Memory B cell (primary cell): ENCODE results near the gene LCK.

Experiments used
- ATAC-seq: fragments of 150-1000 bp; cut with Tn5 transposase; 2 replicates; pipeline ENCODE4 v1.10.0; 2021; ENCODE audit warnings: low read depth, mild to moderate bottlenecking, moderate library complexity
- DNase-seq, 2 donors: peaks; one replicate each; pipeline ENCODE4 v3.0.0; 2022; ENCODE audit warnings: low spot score in 2 of 2
- H3K27ac Mint-ChIP-seq: one replicate; pipeline ENCODE4 v1.8.0; 2022; ENCODE audit warnings: mild to moderate bottlenecking, moderate library complexity, mixed read lengths
- H3K27me3 Mint-ChIP-seq: one replicate; pipeline ENCODE4 v1.8.0; 2022; ENCODE audit warnings: mixed read lengths
- H3K36me3 Mint-ChIP-seq: one replicate; pipeline ENCODE4 v1.8.0; 2022; ENCODE audit warnings: mild to moderate bottlenecking, mixed read lengths
- H3K4me1 Mint-ChIP-seq: one replicate; pipeline ENCODE4 v1.8.0; 2022; ENCODE audit warnings: mixed read lengths
- H3K4me3 Mint-ChIP-seq: one replicate; pipeline ENCODE4 v1.8.0; 2022; ENCODE audit warnings: mild to moderate bottlenecking, moderate library complexity, mixed read lengths
- H3K9me3 Mint-ChIP-seq: one replicate; pipeline ENCODE4 v1.8.0; 2022; ENCODE audit warnings: mixed read lengths

Gene LCK

DNA sequence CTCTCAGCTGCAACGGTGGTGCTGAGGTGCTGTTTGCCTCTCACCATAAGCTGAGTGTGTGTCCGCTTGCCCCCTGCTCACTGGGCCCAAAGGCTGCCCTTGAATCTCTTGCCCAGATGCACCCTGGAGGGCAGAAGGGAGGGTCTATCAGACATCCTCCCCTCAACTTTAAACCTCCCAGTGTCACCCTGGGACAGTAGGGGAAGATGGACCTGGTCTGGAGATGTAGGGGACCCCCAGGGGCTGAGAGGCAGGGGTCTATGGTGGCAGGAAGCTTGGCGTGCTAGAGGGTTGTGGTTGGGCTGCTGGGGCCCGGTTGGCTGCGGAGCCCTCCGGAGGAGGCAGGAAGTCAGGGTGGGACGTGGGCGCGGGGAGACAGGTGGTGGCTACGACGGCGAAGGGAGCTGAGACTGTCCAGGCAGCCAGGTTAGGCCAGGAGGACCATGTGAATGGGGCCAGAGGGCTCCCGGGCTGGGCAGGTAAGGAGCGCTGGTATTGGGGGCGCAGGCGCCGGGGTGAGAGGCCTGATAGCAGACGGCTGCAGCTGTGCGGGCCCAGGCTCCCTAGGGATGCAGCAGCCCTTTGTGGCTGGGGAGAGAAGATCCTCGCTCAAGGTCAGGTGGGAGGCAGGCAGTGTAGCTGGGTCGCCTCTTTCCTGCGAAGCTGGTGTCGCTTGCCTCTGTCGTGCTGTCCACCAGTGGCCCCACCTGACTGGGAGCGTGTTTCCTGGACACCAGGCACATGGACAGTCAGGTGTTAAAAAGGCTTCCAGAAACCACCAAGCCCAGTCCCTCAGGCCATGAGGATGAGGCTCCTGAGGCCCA, at the start of gene LCK:
Gene LCK, plus strand, starts transcription at position 373 of the 824 bp plus-strand sequence. CDS start 23,065 bp downstream, outside the sequence.
- peak; percentile 31 to 54 for DNase-seq
- Mint-ChIP-seq H3K9me3 (no peaks in the 10 kb centered on the region), H3K36me3 (no peaks in the 10 kb centered on the region), H3K4me1 (peaks cover 65% of the 10 kb centered on the region), H3K27ac (peak within 1 kb of the TSS; percentile 97), H3K27me3 (no peaks in the 10 kb centered on the region), H3K4me3 (peak within 1 kb of the TSS; percentile 75)
- peak; percentile 10 for ATAC-seq

DNA sequence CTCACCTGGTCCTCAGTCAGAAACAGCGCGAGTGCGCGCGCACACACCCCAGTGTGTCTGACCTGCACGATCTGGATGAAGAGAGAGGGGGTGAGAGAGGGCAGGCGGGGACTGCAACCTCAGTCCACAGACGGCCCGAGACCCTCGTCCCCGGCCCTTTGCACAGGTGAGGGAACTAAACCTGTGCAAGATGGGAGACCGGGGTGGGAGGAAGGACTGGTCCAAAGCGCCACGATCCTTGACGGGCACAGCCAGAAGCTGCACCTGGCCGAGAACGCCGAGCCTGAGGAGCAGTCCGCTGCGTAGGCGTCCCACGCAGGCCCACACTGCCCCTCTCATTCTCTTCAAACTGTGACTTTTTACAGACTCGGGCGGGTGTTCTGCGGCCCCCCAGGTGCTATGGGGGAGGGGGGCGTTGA, 46.1 kb upstream of the LCK start:
- H3K27me3 Mint-ChIP-seq: no peaks in the 10 kb centered on the region
- H3K27ac Mint-ChIP-seq: peak overlapping the region; percentile 89
- DNase-seq: no peak
- peak overlapping the region; percentile 87 for H3K4me3 Mint-ChIP-seq
- peaks cover 40% of the 10 kb centered on the region for H3K4me1 Mint-ChIP-seq
- no peaks in the 10 kb centered on the region for H3K9me3 Mint-ChIP-seq
- H3K36me3 Mint-ChIP-seq: no peaks in the 10 kb centered on the region
- ATAC-seq: no peak

DNA sequence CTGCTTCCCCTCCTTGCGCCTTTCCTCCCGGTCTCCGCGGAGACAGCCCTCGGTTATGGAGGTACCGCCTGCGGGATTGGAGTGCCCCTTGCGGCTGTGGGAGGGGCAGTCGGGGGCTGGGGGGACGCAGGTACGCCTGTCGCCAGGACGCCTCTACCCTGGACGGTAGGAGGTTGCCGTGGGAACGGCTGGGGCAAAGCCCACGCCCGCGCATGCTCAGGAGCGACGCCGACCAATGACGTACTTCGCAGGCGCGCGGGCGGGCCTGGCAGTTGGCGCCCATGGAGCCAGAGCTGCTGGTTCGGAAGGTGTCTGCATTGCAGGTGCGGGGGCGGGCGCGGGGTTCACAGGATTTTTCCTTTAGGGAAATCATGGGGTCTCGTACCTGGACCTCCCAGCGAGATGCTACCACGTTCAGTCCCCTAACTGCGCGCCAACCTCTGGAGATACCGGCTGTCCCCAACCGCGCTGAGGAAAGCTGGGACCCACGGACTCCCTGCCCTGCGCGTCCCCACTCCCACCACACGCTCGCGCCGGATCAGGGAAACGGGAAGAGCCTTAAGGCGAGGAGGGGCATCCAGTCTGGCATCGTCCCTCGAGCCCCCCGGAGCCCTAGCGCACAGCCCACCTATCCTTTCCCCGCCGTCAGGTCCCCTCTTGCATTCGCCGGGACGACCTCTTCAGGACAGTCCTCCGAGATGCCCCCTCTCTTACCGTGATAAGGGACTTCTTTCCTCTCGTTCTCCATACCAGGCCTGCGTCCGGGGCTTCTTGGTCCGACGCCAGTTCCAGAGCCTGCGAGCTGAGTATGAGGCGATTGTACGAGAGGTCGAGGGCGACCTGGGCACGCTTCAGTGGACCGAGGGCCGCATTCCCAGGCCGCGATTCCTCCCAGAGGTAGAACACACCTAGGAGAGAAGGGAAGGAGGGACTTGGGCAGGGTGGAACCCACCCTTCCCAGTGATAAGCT, 45.4 kb upstream of the LCK start, which contains the start of gene IQCC:
Gene IQCC, plus strand, starts transcription at position 271 of the 970 bp plus-strand sequence. Its CDS starts 11 bp downstream, at position 282.
- DNase-seq (peak; percentile 78 to 79), ATAC-seq (peak; percentile 65)
- H3K27me3 Mint-ChIP-seq: no peaks in the 10 kb centered on the region
- no peaks in the 10 kb centered on the region for H3K36me3 Mint-ChIP-seq
- peak within 1 kb of the TSS; percentile 87 for H3K4me3 Mint-ChIP-seq
- peak within 1 kb of the TSS; percentile 89 for H3K27ac Mint-ChIP-seq
- H3K4me1 Mint-ChIP-seq: peaks cover 34% of the 10 kb centered on the region
- no peaks in the 10 kb centered on the region for H3K9me3 Mint-ChIP-seq

DNA sequence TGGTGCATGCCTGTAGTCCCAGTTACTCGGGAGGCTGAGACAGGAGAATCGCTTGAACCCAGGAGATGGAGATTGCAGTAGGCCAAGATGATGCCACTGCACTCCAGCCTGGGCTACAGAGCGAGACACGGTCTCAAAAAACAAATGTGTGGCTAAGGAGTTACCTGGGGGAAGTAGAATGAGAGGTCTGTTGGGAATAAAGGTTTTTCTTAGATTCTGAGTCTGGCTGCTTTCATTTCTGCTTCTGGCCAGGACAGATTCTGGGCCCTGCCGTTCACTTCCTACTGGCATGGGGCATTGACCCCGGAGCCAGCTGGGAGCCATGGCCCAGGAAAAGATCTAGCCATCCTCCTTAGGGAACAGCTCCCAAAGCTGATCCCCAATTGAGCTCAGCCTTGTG, 42.6 kb upstream of the LCK start:
- no peak overlapping the region for H3K27ac Mint-ChIP-seq
- ATAC-seq: peak; percentile 68
- H3K27me3 Mint-ChIP-seq: no peaks in the 10 kb centered on the region
- H3K36me3 Mint-ChIP-seq: no peaks in the 10 kb centered on the region
- no peaks in the 10 kb centered on the region for H3K9me3 Mint-ChIP-seq
- H3K4me3 Mint-ChIP-seq: no peak overlapping the region
- DNase-seq: no peak
- H3K4me1 Mint-ChIP-seq: peaks cover 21% of the 10 kb centered on the region

DNA sequence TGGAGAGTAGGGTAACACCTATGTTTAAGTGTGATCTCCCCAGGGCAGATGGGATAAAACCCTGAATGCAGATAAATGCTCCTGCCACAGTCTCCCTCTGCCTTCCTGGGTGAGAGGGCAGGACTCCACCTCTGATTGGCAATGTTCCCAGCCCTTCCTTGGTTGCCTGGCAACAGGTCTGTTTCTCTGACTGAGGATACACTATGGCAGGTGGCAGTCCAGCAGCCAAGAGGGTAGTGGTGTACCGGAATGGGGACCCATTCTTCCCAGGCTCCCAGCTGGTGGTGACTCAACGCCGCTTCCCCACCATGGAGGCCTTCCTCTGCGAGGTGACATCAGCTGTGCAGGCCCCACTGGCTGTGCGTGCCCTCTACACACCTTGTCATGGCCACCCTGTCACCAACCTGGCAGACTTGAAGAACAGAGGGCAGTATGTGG, 42.2 kb upstream of the LCK start, which contains the start of gene DCDC2B:
Gene DCDC2B, plus strand, starts transcription at position 199 of the 438 bp plus-strand sequence. Its CDS starts 5 bp downstream, at position 204.
- no peaks in the 10 kb centered on the region for H3K9me3 Mint-ChIP-seq
- H3K36me3 Mint-ChIP-seq: no peaks in the 10 kb centered on the region
- no peaks in the 10 kb centered on the region for H3K27me3 Mint-ChIP-seq

DNA sequence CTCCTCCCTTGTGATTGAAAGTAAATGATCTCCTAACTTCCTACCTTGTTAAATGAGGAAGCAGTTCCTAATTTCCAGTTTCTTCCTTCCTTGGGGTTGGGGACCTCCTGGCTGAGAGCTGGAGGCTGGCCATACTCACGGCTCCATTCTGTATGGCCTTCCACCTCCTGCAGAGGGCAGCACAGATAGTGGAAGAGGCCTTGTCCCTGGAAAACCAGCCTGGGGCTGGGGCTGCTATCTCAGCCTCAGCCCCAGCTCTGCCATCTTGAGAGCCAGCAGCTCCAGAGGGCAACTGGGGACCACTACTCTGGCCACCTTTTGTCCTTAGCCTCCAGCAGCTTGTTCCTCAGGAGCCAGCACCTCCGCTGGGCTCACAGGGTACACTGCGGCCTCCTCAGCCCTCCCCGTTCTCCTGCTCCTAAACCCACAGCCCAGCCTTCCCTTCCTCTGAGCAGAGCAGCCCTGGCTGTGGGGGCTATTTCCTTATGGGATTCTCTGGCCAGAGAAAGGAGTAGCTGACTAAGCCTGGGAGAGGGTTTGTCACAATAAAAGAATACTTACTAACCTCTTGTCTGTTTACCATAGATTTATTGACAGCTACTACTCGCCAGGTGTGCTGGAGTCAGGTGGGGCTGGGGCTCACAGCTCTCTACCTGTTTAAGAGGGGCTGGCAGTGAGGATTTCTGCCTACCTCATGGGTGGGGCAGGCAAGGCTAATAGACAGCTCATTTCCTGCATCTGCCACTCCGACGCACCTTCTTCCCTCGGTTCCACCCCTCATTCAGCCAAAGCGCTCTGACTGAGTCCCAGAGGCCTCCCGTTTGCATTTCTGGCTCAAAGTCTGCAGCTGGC, 35.2 kb upstream of the LCK start:
- Mint-ChIP-seq H3K27ac (no peak overlapping the region), H3K36me3 (peaks cover 13% of the 10 kb centered on the region), H3K27me3 (no peaks in the 10 kb centered on the region), H3K4me1 (peaks cover 11% of the 10 kb centered on the region), H3K4me3 (no peak overlapping the region), H3K9me3 (no peaks in the 10 kb centered on the region)
- peak; percentile 95 for ATAC-seq
- peak in 1 of 2 donors; percentile 50 for DNase-seq

More for the DNA sequence above, 42.2 kb upstream of the LCK start, which contains the start of gene DCDC2B:
- ATAC-seq (no peak), DNase-seq (no peak)
- Mint-ChIP-seq H3K27ac (peak within 1 kb of the TSS; percentile 31), H3K4me3 (no peak within 1 kb of the TSS), H3K4me1 (peaks cover 21% of the 10 kb centered on the region)

DNA sequence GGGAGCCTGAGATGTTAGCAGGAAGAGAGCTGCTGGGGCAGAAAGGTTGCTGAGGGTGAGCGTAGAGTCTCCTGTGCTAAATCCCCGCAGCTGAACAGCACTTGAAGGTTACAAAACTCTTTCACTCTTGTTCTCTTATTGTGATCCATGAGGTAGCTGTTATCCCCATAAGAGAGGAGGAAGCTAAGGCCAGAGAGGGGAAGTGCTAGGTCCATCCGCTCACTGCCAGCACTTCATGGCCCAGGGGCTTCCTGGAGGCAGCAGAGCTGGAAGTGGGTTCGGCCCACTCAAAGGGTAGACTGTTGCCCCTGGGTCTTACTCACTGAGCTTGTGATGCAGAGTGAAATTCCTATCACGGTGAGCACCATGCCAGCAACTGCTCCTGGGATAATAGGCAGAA, 34.5 kb upstream of the LCK start:
- Mint-ChIP-seq H3K27me3 (no peaks in the 10 kb centered on the region), H3K4me1 (peaks cover 16% of the 10 kb centered on the region), H3K9me3 (no peaks in the 10 kb centered on the region), H3K27ac (no peak overlapping the region), H3K4me3 (no peak overlapping the region), H3K36me3 (peaks cover 13% of the 10 kb centered on the region)
- no peak for ATAC-seq
- no peak for DNase-seq

DNA sequence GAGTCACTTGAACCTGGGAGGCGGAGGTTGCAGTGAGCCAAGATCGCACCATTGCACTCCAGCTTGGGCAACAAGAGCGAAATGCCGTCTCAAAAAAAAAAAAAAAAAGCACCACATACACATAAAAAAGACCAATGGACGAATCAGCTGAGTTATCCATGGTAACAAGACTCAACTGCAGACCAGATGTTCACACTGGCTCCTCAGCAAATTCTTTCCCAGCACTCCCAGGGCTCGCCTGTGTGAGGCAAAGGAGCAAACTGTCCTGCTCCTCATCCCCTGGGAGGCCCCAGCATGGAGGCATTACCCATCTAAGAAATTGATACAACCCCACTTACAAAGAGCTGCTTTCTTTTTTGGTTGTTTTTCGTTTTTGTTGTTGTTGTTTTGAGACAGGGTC, 32.0 kb upstream of the LCK start:
- no peaks in the 10 kb centered on the region for H3K9me3 Mint-ChIP-seq
- no peak overlapping the region for H3K4me3 Mint-ChIP-seq
- H3K4me1 Mint-ChIP-seq: peaks cover 19% of the 10 kb centered on the region
- H3K36me3 Mint-ChIP-seq: peaks cover 15% of the 10 kb centered on the region
- peak overlapping the region; percentile 38 for H3K27ac Mint-ChIP-seq
- DNase-seq: no peak
- no peaks in the 10 kb centered on the region for H3K27me3 Mint-ChIP-seq
- ATAC-seq: no peak

DNA sequence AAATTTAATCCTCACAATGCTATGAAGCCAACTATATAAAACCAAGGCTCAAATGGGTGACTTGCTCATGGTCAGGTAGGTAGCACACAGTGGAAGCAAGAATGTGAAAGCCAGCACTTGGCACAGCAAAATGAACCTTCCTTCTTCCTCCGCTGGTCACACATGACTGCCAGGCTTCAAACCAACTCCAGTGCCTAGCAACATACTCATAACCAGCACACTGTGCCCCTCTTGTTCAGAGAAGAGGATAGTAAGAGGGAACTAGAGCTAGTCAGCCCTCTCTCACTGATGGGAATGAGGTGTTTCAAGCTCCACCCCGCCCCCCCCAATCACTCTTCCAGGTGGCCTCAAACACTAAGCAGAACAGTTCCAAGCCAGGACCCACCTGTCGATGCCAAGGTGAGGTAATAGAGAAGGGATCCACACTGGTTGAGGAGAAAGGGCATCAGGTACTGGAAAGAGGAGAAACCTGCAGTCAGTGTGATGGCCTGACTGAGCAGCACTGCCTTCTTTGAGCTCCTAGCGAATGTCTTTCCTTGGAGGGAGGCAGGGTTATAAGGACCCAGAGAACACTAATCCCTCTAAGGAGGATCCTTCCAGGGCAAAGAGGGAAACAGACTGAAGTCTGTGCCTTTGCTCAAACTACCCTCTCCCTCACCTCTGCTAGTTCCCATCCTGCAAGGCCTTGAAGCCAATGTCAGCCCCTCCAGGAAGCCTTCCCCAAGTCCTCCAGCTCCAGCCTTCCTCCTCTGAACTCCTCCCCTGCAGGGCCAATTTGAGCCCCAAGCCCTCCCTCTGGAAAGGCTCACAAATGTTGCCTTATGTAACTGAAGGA, 30.1 kb upstream of the LCK start:
- peak overlapping the region; percentile 97 for H3K27ac Mint-ChIP-seq
- ATAC-seq (peak; percentile 63), DNase-seq (no peak)
- no peaks in the 10 kb centered on the region for H3K27me3 Mint-ChIP-seq
- H3K9me3 Mint-ChIP-seq: no peaks in the 10 kb centered on the region
- H3K36me3 Mint-ChIP-seq: peaks cover 19% of the 10 kb centered on the region
- peaks cover 22% of the 10 kb centered on the region for H3K4me1 Mint-ChIP-seq
- peak overlapping the region; percentile 98 for H3K4me3 Mint-ChIP-seq

DNA sequence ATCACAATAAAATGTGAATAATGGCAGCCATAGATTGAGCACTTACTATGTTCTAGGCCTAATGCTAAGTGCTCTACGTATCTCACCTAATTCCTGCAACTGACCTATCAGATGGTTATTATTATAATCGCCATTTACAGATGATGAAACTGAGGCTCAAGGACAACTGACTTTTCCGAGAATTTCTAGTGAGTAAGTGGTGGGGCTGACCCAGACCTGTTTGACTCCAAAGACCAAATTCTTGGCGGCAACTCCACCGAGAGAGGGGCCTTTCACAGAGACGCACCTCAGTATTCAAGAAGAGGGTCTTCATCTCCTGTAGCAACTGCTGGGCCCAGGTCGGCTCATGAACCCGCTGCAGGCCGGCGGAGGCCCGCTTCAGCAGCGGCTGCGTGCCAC, 29.5 kb upstream of the LCK start:
- peaks cover 15% of the 10 kb centered on the region for H3K36me3 Mint-ChIP-seq
- ATAC-seq: no peak
- H3K4me3 Mint-ChIP-seq: peak overlapping the region; percentile 98
- no peaks in the 10 kb centered on the region for H3K27me3 Mint-ChIP-seq
- peak overlapping the region; percentile 97 for H3K27ac Mint-ChIP-seq
- no peaks in the 10 kb centered on the region for H3K9me3 Mint-ChIP-seq
- no peak for DNase-seq
- peaks cover 22% of the 10 kb centered on the region for H3K4me1 Mint-ChIP-seq

DNA sequence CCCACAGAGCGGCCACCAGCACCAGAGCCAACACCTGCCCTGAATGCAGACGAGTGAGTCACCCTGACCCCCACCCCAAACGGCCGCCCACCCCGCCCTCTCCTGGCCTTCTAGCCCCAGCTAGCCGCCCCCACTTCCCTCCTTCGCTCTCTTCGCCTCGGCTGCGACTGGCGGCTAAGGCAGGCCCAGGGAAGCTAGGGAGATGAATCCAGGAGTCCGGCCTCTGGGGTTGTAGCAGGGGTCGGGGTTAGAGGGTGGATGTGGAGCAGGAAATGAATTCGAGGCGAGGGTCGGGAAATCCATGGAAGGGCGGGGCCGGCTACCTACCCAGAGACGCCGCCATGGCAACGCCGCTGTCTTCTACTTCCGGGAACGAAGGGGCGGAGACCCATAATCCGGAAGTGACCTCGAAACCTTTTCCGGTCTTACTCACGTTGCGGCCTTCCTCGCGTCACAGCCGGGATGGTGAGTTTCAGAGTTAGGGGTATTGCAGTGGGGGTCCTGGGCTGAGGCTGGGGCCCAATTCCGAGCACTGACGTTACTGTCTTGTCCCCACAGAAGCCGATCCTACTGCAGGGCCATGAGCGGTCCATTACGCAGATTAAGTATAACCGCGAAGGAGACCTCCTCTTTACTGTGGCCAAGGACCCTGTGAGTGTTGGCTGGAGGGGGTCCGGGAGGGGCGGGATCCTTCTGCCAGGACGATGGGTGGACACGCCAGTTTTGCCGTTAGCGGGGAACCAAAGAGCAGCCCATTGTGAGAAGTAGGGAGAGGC, 28.9 kb upstream of the LCK start, which contains the start of the genes EIF3I and TMEM234:
Gene EIF3I, plus strand, starts transcription at position 428 of the 776 bp plus-strand sequence. Its CDS starts 35 bp downstream, at position 463.
Gene TMEM234, minus strand, starts transcription at position 374 of the 776 bp plus-strand sequence. Its CDS starts 31 bp downstream, at position 343.
- Mint-ChIP-seq H3K4me3 (peak within 1 kb of the TSS; percentile 98), H3K4me1 (peaks cover 22% of the 10 kb centered on the region), H3K27me3 (no peaks in the 10 kb centered on the region), H3K36me3 (peaks cover 13% of the 10 kb centered on the region), H3K27ac (peak within 1 kb of the TSS; percentile 97), H3K9me3 (no peaks in the 10 kb centered on the region)
- peak; percentile 93 for ATAC-seq
- peak; percentile 84 to 85 for DNase-seq

DNA sequence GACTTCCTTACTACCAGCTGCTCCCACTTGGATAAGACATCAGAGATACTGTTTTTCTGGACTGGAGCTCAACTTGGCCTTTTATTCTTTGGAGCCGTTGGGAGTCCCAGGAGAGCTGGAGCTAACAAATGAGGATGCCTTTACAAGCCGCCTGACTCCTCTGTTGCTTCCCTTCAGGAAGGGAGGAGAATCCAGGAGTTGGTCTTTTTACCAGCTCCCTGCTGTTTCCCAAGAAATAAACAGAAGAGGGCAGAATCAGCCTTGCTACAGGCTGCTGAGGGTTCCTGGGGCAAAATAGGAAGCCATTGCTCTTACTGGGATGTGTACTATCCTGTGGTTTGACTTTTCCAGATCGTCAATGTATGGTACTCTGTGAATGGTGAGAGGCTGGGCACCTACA, 27.4 kb upstream of the LCK start:
- Mint-ChIP-seq H3K36me3 (peaks cover 23% of the 10 kb centered on the region), H3K4me3 (peak overlapping the region; percentile 98), H3K9me3 (no peaks in the 10 kb centered on the region), H3K4me1 (peaks cover 20% of the 10 kb centered on the region), H3K27ac (peak overlapping the region; percentile 82), H3K27me3 (no peaks in the 10 kb centered on the region)
- DNase-seq (no peak), ATAC-seq (no peak)
